A549 (cell line): Measurements from ENCODE around the gene MMP14. TPM values are rescaled to one million over a fixed set of nuclear protein-coding genes. Genes with fewer than 3 reads are reported as not detected.
A peak's percentile ranks its signal among the peaks of the same experiment; 100 is the strongest.

Experiments used
- ATAC-seq, 2 experiments: fragments of 200-7000 bp in 1 of 2; fragments of >200 bp in 1 of 2; cut with Nextera tagmentation in 1 of 2; cut with Tn5 transposase in 1 of 2; 3 replicates each; pipeline versions ENCODE4 v1.8.0 to v1.9.1; 2018 to 2020; ENCODE audit warnings: mild to moderate bottlenecking in 1 of 2, moderate library complexity in 1 of 2
- CTCF ChIA-PET: fragments of 300-600 bp; sonication (Branson Sonifier 250); formaldehyde crosslinking; extraction: SDS; loops from one replicate; lab custom pipeline; 2021; ENCODE audit warnings: antibody characterized with exemption, inconsistent platforms; lab: Yijun Ruan, JAX
- POLR2A ChIA-PET: fragments of 350-600 bp; formaldehyde crosslinking; extraction: SDS; loops from one replicate; lab custom pipeline; 2021; ENCODE audit warnings: antibody characterized with exemption, inconsistent platforms; lab: Yijun Ruan, JAX
- DNase-seq, 2 experiments: peaks; one replicate each; pipeline versions ENCODE4 v3.0.0 to v3.0.0-alpha.2; 2011 to 2016; ENCODE audit warnings: low read depth in 1 of 2, low spot score in 1 of 2
- FAIRE-seq: peaks from 2 replicates; lab custom pipeline; 2011; peaks lifted over from hg19 to GRCh38; lab: Jason Lieb, UNC
- H3K27ac ChIP-seq, 2 experiments: fragments of >200 bp; sonication (Bioruptor Twin); formaldehyde crosslinking; 3 replicates each; pipeline ENCODE4 v1.5.1; 2016 to 2017
- H3K4me1 ChIP-seq: fragments of >200 bp; sonication (Bioruptor Twin); formaldehyde crosslinking; 3 replicates; pipeline ENCODE4 v1.6.1; 2016
- H3K4me2 ChIP-seq: fragments of >200 bp; sonication (Bioruptor Twin); formaldehyde crosslinking; 3 replicates; pipeline ENCODE4 v1.6.1; 2016
- H3K4me3 ChIP-seq: fragments of >200 bp; sonication (Bioruptor Twin); formaldehyde crosslinking; 3 replicates; pipeline ENCODE4 v1.5.1; 2016
- H3K9me3 ChIP-seq: fragments of >200 bp; sonication (Bioruptor Twin); formaldehyde crosslinking; 3 replicates; pipeline ENCODE4 v1.6.1; 2016
- CBX8 ChIP-seq: fragments of 200-600 bp; sonication (generic); IDR thresholded peaks from 2 replicates; pipeline ENCODE4 v1.6.1; 2016
- EP300 ChIP-seq, 2 experiments: fragments of >200 bp; sonication (Bioruptor Twin); formaldehyde crosslinking; IDR thresholded peaks; 2 replicates in 1 of 2; 3 replicates in 1 of 2; pipeline ENCODE4 v1.6.1; 2016 to 2017
- ESRRA ChIP-seq: fragments of 150-350 bp; IDR thresholded peaks from 2 replicates; pipeline ENCODE4 v1.6.1; 2014; ENCODE audit warnings: mild to moderate bottlenecking, low read length, borderline replicate concordance
- FOSB ChIP-seq: fragments of 250-450 bp; sonication (Bioruptor Pico); IDR thresholded peaks from 2 replicates; pipeline ENCODE4 v1.5.0; 2020; ENCODE audit warnings: mild to moderate bottlenecking, moderate library complexity
- FOSL2 ChIP-seq, 2 experiments: fragments of 450-650 bp in 1 of 2; fragments of >200 bp in 1 of 2; sonication (Bioruptor Twin) in 1 of 2; formaldehyde crosslinking; IDR thresholded peaks; 2 replicates each; pipeline versions ENCODE4 v1.5.0 to v1.6.1; 2016 to 2020; ENCODE audit warnings: mild to moderate bottlenecking in 1 of 2, moderate library complexity in 1 of 2
- FOXS1 ChIP-seq: fragments of 250-450 bp; sonication (Bioruptor Pico); IDR thresholded peaks from 2 replicates; pipeline ENCODE4 v1.5.0; 2020; ENCODE audit warnings: mild to moderate bottlenecking, moderate library complexity
- HOXB5 ChIP-seq: fragments of 250-450 bp; sonication (Bioruptor Pico); IDR thresholded peaks from 2 replicates; pipeline ENCODE4 v1.5.0; 2020; ENCODE audit warnings: mild to moderate bottlenecking, moderate library complexity
- JUNB ChIP-seq: fragments of >200 bp; sonication (Bioruptor Twin); formaldehyde crosslinking; IDR thresholded peaks from 2 replicates; pipeline ENCODE4 v1.6.1; 2016
- KDM5A ChIP-seq: fragments of 200-600 bp; sonication (generic); IDR thresholded peaks from 2 replicates; pipeline ENCODE4 v1.6.1; 2016; ENCODE audit warnings: antibody characterized with exemption, mild to moderate bottlenecking
- NR3C1 ChIP-seq: fragments of >200 bp; sonication (Bioruptor Twin); formaldehyde crosslinking; IDR thresholded peaks from 3 replicates; pipeline ENCODE4 v1.6.1; 2017
- PHF8 ChIP-seq: fragments of 200-600 bp; sonication (generic); IDR thresholded peaks from 2 replicates; pipeline ENCODE4 v1.6.1; 2016; ENCODE audit warnings: low read depth, mild to moderate bottlenecking, antibody characterized with exemption, moderate library complexity, borderline replicate concordance
- RARB ChIP-seq: fragments of 250-450 bp; sonication (Bioruptor Pico); IDR thresholded peaks from 2 replicates; pipeline ENCODE4 v1.8.0; 2021; ENCODE audit warnings: mild to moderate bottlenecking, moderate library complexity
- RNF2 ChIP-seq: fragments of 200-600 bp; sonication (generic); IDR thresholded peaks from 2 replicates; pipeline ENCODE4 v1.6.1; 2016; ENCODE audit warnings: low read depth, mild to moderate bottlenecking, antibody characterized with exemption, moderate library complexity, borderline replicate concordance
- TFCP2L1 ChIP-seq: fragments of 250-450 bp; sonication (Bioruptor Pico); IDR thresholded peaks from 2 replicates; pipeline ENCODE4 v1.5.0; 2021; ENCODE audit warnings: mild to moderate bottlenecking
- ZC3H11A ChIP-seq: fragments of 450-650 bp; IDR thresholded peaks from 2 replicates; pipeline ENCODE4 v1.6.1; 2014; ENCODE audit warnings: antibody characterized with exemption, mild to moderate bottlenecking
- WGBS: methylation state at CpG from one replicate; pipeline ENCODE4 v1.1.6; 2017; ENCODE audit errors: missing lambda C conversion rate; 5-methylcytosine and 5-hydroxymethylcytosine counted together
- polyA plus RNA-seq, 4 experiments: library from polyadenylated mRNA; depleted of rRNA in 3 of 4; stranded (reverse); fragments of >200 nt; fragmentation: RNase III in 1 of 4; extraction: RNeasy Plus Mini Kit Qiagen cat#74134 plus additional on column Dnase treatment in 1 of 4; gene quantifications; 2 replicates in 3 of 4; 3 replicates in 1 of 4; pipeline ENCODE4 v1.2.3, GENCODE V29; 2011 to 2017
- TF ChIP-seq, protein P1 (sequence below): fragments of 250-450 bp; sonication (Bioruptor Pico); IDR thresholded peaks from 2 replicates; pipeline ENCODE4 v1.5.0; 2020; ENCODE audit warnings: low read depth, mild to moderate bottlenecking, moderate library complexity
- TF ChIP-seq, protein P2 (sequence below): IDR thresholded peaks from 2 replicates; pipeline ENCODE4 v1.6.1; 2012
- TF ChIP-seq, protein P3 (sequence below): fragments of 200-600 bp; sonication (generic); IDR thresholded peaks from 2 replicates; pipeline ENCODE4 v1.6.1; 2016; ENCODE audit warnings: antibody characterized with exemption, mild to moderate bottlenecking, moderate library complexity

Gene MMP14
- polyA plus RNA-seq, 2 of the 4 experiments (the other 2 are of a cell fraction), result 1.5 to 1.9 TPM

DNA sequence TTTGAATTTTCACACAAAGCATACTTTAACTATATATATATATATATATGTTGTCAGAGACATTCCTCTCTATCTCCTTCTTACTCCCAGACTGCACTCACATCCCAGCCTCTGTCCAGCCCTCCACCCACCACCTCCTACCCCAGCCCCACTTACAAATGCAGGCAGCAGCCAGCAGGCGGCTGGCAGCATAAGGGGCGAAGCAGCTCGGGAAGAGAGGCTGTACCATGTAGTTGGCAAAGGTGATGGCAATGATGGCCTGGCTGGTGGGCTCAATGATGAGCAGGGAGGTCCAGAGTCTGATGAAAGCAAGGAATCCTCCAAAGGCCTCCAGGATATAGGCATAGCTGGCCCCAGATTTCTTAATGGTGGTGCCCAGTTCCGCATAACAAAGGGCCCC, 23.6 kb upstream of the MMP14 start:
- CTCF ChIA-PET, result interaction anchor here (0.7 to 2.6 kb wide), 9 partner anchors 10 to 256 kb away, joined by 3 to 13 read pairs (median 4); no protein-coding TSS in a partner anchor
- DNase-seq, result no peak
- WGBS, result 83% methylated on average over 4 of the region's 4 CpGs
- Histone ChIP-seq H3K27ac (peak overlapping the region in 1 of 2 experiments; percentile 17; a peak in 1 of 6 replicates), H3K4me3 (no peak overlapping the region), H3K4me1 (peaks cover 36% of the 10 kb centered on the region), H3K9me3 (no peaks in the 10 kb centered on the region), H3K4me2 (peak overlapping the region; percentile 28; the same call in 2 of the 3 replicates)
- TF ChIP-seq ZC3H11A (no peak), ESRRA (no peak), FOXS1 (no peak), FOSB (CRISPR knock-in tag) (no peak), KDM5A (no peak)
- TF ChIP-seq, protein P1, sequence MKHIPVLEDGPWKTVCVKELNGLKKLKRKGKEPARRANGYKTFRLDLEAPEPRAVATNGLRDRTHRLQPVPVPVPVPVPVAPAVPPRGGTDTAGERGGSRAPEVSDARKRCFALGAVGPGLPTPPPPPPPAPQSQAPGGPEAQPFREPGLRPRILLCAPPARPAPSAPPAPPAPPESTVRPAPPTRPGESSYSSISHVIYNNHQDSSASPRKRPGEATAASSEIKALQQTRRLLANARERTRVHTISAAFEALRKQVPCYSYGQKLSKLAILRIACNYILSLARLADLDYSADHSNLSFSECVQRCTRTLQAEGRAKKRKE (CRISPR knock-in tag), result no peak
- POLR2A ChIA-PET, result no interaction called here
- peak; percentile 47 to 64; a peak in 4 of 6 replicates for ATAC-seq
- FAIRE-seq, result no peak

DNA sequence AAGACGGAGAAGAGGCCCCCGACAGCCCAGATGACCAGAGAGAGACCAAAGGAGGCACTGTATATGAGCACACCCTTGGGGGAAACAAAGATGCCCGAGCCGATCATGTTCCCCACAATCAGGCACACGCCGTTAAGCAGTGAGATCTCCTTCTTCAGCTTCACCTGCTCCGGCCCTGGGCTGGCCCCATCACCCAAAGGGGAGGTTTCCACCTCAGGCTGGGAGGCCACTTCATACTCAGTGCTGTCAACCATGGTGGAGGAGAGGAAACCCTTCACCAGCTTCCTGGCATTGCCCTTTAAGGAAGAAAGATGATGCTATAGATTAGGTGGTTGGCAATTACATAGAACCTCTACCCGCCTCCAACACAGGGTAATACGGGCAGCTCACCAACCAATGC, 23.2 kb upstream of the MMP14 start:
- WGBS, result 77% methylated on average over 9 of the region's 9 CpGs
- DNase-seq, result no peak
- TF ChIP-seq, protein P2, sequence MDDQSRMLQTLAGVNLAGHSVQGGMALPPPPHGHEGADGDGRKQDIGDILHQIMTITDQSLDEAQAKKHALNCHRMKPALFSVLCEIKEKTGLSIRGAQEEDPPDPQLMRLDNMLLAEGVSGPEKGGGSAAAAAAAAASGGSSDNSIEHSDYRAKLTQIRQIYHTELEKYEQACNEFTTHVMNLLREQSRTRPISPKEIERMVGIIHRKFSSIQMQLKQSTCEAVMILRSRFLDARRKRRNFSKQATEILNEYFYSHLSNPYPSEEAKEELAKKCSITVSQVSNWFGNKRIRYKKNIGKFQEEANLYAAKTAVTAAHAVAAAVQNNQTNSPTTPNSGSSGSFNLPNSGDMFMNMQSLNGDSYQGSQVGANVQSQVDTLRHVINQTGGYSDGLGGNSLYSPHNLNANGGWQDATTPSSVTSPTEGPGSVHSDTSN, result no peak
- TF ChIP-seq TFCP2L1 (CRISPR knock-in tag) (no peak), PHF8 (no peak), FOXS1 (no peak), EP300 (IDR thresholded peaks at IDR 0.05) (no peak), FOSB (CRISPR knock-in tag) (no peak), HOXB5 (CRISPR knock-in tag) (no peak), FOSL2 (IDR thresholded peaks at IDR 0.05) (no peak), FOSL2 (CRISPR knock-in tag; IDR thresholded peaks at IDR 0.05) (no peak), KDM5A (no peak)
- TF ChIP-seq, all 56 proteins: peak for 0
- no peaks in the 10 kb centered on the region for H3K9me3 ChIP-seq
- H3K27ac ChIP-seq, result peak overlapping the region in 1 of 2 experiments; percentile 17; a peak in 1 of 6 replicates
- FAIRE-seq (no peak), ATAC-seq (no peak)
- ChIA-PET POLR2A (no interaction called here), CTCF (interaction anchor here (0.7 to 2.6 kb wide), 8 partner anchors 10 to 256 kb away, joined by 3 to 17 read pairs (median 4); no protein-coding TSS in a partner anchor)
- no peak overlapping the region for H3K4me3 ChIP-seq
- H3K4me1 ChIP-seq, result peaks cover 36% of the 10 kb centered on the region
- peak overlapping the region; percentile 28; the same call in 2 of the 3 replicates for H3K4me2 ChIP-seq

DNA sequence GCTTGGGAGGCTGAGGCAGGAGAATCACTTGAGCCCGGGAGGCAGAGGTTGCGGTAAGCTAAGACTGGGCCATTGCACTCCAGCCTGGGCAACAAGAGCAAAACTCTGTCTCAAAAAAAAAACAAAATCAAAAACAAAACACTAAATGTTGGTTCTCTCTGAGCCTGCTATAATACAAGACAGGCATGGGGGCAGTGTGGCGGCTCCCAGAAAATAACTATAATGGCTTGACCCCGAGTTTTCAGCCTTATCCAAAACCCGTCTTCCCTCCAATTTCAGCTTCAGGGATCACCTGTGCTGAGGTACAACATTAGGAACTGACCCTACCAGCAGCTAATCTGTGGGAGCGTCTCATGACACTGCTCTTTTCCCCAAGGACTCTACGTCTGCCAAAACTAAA, 22.0 kb upstream of the MMP14 start:
- peak overlapping the region; percentile 82 to 89 for H3K27ac ChIP-seq
- DNase-seq (no peak), FAIRE-seq (no peak), ATAC-seq (no peak)
- H3K4me1 ChIP-seq, result peaks cover 40% of the 10 kb centered on the region
- H3K4me3 ChIP-seq, result peak overlapping the region; percentile 38; the same call in 2 of the 3 replicates
- peak overlapping the region; percentile 72 for H3K4me2 ChIP-seq
- POLR2A ChIA-PET, result no interaction called here
- 83% methylated on average over 7 of the region's 7 CpGs for whole genome bisulfite sequencing
- CTCF ChIA-PET, result interaction anchor here (1.2 to 2.6 kb wide), 5 partner anchors 9 to 244 kb away, joined by 3 to 17 read pairs (median 5); no protein-coding TSS in a partner anchor
- TF ChIP-seq JUNB (no peak), RARB (no peak), FOXS1 (no peak), CBX8 (no peak), NR3C1 (no peak), RNF2 (no peak), FOSB (CRISPR knock-in tag) (no peak)
- TF ChIP-seq, protein P3, sequence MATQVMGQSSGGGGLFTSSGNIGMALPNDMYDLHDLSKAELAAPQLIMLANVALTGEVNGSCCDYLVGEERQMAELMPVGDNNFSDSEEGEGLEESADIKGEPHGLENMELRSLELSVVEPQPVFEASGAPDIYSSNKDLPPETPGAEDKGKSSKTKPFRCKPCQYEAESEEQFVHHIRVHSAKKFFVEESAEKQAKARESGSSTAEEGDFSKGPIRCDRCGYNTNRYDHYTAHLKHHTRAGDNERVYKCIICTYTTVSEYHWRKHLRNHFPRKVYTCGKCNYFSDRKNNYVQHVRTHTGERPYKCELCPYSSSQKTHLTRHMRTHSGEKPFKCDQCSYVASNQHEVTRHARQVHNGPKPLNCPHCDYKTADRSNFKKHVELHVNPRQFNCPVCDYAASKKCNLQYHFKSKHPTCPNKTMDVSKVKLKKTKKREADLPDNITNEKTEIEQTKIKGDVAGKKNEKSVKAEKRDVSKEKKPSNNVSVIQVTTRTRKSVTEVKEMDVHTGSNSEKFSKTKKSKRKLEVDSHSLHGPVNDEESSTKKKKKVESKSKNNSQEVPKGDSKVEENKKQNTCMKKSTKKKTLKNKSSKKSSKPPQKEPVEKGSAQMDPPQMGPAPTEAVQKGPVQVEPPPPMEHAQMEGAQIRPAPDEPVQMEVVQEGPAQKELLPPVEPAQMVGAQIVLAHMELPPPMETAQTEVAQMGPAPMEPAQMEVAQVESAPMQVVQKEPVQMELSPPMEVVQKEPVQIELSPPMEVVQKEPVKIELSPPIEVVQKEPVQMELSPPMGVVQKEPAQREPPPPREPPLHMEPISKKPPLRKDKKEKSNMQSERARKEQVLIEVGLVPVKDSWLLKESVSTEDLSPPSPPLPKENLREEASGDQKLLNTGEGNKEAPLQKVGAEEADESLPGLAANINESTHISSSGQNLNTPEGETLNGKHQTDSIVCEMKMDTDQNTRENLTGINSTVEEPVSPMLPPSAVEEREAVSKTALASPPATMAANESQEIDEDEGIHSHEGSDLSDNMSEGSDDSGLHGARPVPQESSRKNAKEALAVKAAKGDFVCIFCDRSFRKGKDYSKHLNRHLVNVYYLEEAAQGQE, result no peak
- H3K9me3 ChIP-seq, result no peaks in the 10 kb centered on the region
